DND-41 (cell line): ENCODE data around the gene DNLZ.

Source experiments
- ATAC-seq: fragments of 200-7000 bp; cut with Tn5 transposase; 3 replicates; pipeline ENCODE4 v1.9.1; 2021; ENCODE audit warnings: low read depth; ENCODE audit not compliant: insufficient read depth
- DNase-seq: peaks from one replicate; pipeline ENCODE4 v3.0.0-alpha.2; 2020
- H2AFZ ChIP-seq: 2 replicates; pipeline ENCODE4 v1.6.0; 2012; ENCODE audit warnings: low read depth, low read length
- H3K27ac ChIP-seq: 2 replicates; pipeline ENCODE4 v1.5.1; 2012; ENCODE audit warnings: low read length, inconsistent platforms
- H3K27me3 ChIP-seq: fragments of 200-600 bp; sonication (generic); 2 replicates; pipeline ENCODE4 v1.6.0; 2012; ENCODE audit warnings: low read length, mild to moderate bottlenecking, inconsistent platforms; ENCODE audit not compliant: insufficient read depth, poor library complexity
- H3K36me3 ChIP-seq: 2 replicates; pipeline ENCODE4 v1.5.1; 2012; ENCODE audit warnings: low read length, inconsistent platforms; ENCODE audit not compliant: insufficient read depth
- H3K4me1 ChIP-seq: 2 replicates; pipeline ENCODE4 v1.5.1; 2012; ENCODE audit warnings: mild to moderate bottlenecking, low read length; ENCODE audit not compliant: insufficient read depth
- H3K4me2 ChIP-seq: 2 replicates; pipeline ENCODE4 v1.6.0; 2012; ENCODE audit warnings: mild to moderate bottlenecking, moderate library complexity, low read length, inconsistent platforms; ENCODE audit not compliant: insufficient read depth
- H3K4me3 ChIP-seq, 2 experiments: fragments of 200-600 bp in 1 of 2; shearing (Covaris generic) in 1 of 2; 2 replicates each; pipeline ENCODE4 v1.5.1; 2012 to 2016; ENCODE audit warnings: inconsistent platforms in 2 of 2, low read length in 2 of 2, mild to moderate bottlenecking in 2 of 2, low read depth in 1 of 2, moderate library complexity in 1 of 2
- H3K79me2 ChIP-seq: 2 replicates; pipeline ENCODE4 v1.6.0; 2012; ENCODE audit warnings: low read length, inconsistent platforms; ENCODE audit not compliant: insufficient read depth
- H3K9ac ChIP-seq: 2 replicates; pipeline ENCODE4 v1.6.0; 2012; ENCODE audit warnings: low read depth, mild to moderate bottlenecking, inconsistent platforms, low read length, moderate library complexity
- H3K9me3 ChIP-seq: 2 replicates; pipeline ENCODE4 v1.5.1; 2012; ENCODE audit warnings: low read length, moderate library complexity, mild to moderate bottlenecking, inconsistent platforms; ENCODE audit not compliant: insufficient read depth, severe bottlenecking
- H4K20me1 ChIP-seq: 2 replicates; pipeline ENCODE4 v1.6.0; 2012; ENCODE audit warnings: low read length; ENCODE audit not compliant: insufficient read depth
- CTCF ChIP-seq: IDR thresholded peaks from 2 replicates; pipeline ENCODE4 v1.5.1; 2012; ENCODE audit warnings: borderline replicate concordance, low read length, moderate library complexity, mild to moderate bottlenecking; ENCODE audit not compliant: poor library complexity, severe bottlenecking; ENCODE audit errors: extremely low read depth
- EZH2 ChIP-seq: IDR thresholded peaks from 3 replicates; pipeline ENCODE4 v1.6.1; 2012; ENCODE audit warnings: borderline replicate concordance, low read depth, mild to moderate bottlenecking, moderate library complexity, low read length, inconsistent platforms; ENCODE audit not compliant: severe bottlenecking

The DNLZ gene

GRCh38 chr9:136329211-136329627 lies 34.3 kb downstream of the DNLZ start:
- no peak overlapping the region; a peak in 1 of 4 replicates for H3K4me3 ChIP-seq
- peaks cover 9% of the 10 kb centered on the region for H3K27me3 ChIP-seq
- no peak for DNase-seq
- H3K27ac ChIP-seq, result no peak overlapping the region
- TF ChIP-seq CTCF (no peak), EZH2 (no peak)
- peak overlapping the region; percentile 77 for H3K4me2 ChIP-seq
- no peaks in the 10 kb centered on the region for H3K36me3 ChIP-seq
- no peak overlapping the region for H2AFZ ChIP-seq
- H3K79me2 ChIP-seq, result no peaks in the 10 kb centered on the region
- peak overlapping the region; percentile 62; the same call in 1 of the 2 replicates for H3K9ac ChIP-seq
- ATAC-seq, result no peak
- H4K20me1 ChIP-seq, result peaks cover 19% of the 10 kb centered on the region; the same call in 1 of the 2 replicates
- no peaks in the 10 kb centered on the region for H3K9me3 ChIP-seq
- peaks cover 21% of the 10 kb centered on the region for H3K4me1 ChIP-seq

GRCh38 chr9:136328622-136329041 lies 34.9 kb downstream of the DNLZ start:
- Histone ChIP-seq H3K27ac (no peak overlapping the region; the same call in 1 of the 2 replicates), H3K9ac (peak overlapping the region; percentile 62)
- ATAC-seq, result no peak

GRCh38 chr9:136328011-136328621 lies 35.4 kb downstream of the DNLZ start:
- DNase-seq (no peak), ATAC-seq (peak; percentile 12; the same call in 1 of the 3 replicates)
- H3K4me1 ChIP-seq, result peaks cover 21% of the 10 kb centered on the region
- peak overlapping the region; percentile 15; the same call in 1 of the 2 replicates for H3K27ac ChIP-seq
- peak overlapping the region; percentile 77 for H3K4me2 ChIP-seq
- no peaks in the 10 kb centered on the region for H3K36me3 ChIP-seq
- peaks cover 20% of the 10 kb centered on the region for H3K27me3 ChIP-seq
- H3K9me3 ChIP-seq, result no peaks in the 10 kb centered on the region
- no peak for TF ChIP-seq CTCF
- TF ChIP-seq EZH2, result no peak
- H4K20me1 ChIP-seq, result peaks cover 19% of the 10 kb centered on the region; the same call in 1 of the 2 replicates
- H3K4me3 ChIP-seq, result peak overlapping the region; percentile 10 to 60; a peak in 3 of 4 replicates
- H3K9ac ChIP-seq, result peak overlapping the region; percentile 62
- no peaks in the 10 kb centered on the region for H3K79me2 ChIP-seq
- H2AFZ ChIP-seq, result no peak overlapping the region; the same call in 1 of the 2 replicates

More at GRCh38 chr9:136328622-136329041, 34.9 kb downstream of the DNLZ start:
- no peak for DNase-seq
- H3K4me2 ChIP-seq, result peak overlapping the region; percentile 77
- no peak overlapping the region for H2AFZ ChIP-seq
- peaks cover 19% of the 10 kb centered on the region; the same call in 1 of the 2 replicates for H4K20me1 ChIP-seq
- H3K4me3 ChIP-seq, result peak overlapping the region in 1 of 2 experiments; percentile 60; a peak in 2 of 4 replicates
- H3K4me1 ChIP-seq, result peaks cover 21% of the 10 kb centered on the region
- TF ChIP-seq CTCF (no peak), EZH2 (no peak)
- H3K9me3 ChIP-seq, result no peaks in the 10 kb centered on the region
- peaks cover 14% of the 10 kb centered on the region for H3K27me3 ChIP-seq
- no peaks in the 10 kb centered on the region for H3K79me2 ChIP-seq
- H3K36me3 ChIP-seq, result no peaks in the 10 kb centered on the region
